ENCODE data around the gene TMEM98. TPM values are rescaled to one million over a fixed set of nuclear protein-coding genes. Genes with fewer than 3 reads are reported as not detected.

TMEM98 gene
- total RNA-seq (2014; rRNA removed; shearing (Covaris generic)) (not detected in 2 replicates), total RNA-seq (2022) (not detected in 2 replicates), Bru-seq, nascent RNA (not detected), BruChase-seq, experiment 1, labeled RNA remaining after a 6-hour chase (not detected), BruChase-seq, experiment 2, labeled RNA remaining after a 2-hour chase (not detected)
- long read RNA-seq = 0 reads

GRCh38 chr17:32927724-32928585 is at the start of gene TMEM98:
TSS of gene TMEM98 (plus strand) at chr17:32928153. CDS start at chr17:32931529, 3,376 bp downstream.
- Histone ChIP-seq H3K36me3 (ENCODE audit: insufficient read depth, low read length) (no peaks in the 10 kb centered on the region), H3K9me3 (ENCODE audit: low read length) (no peaks in the 10 kb centered on the region), H4K20me1 (ENCODE audit: insufficient read depth, low read length) (no peaks in the 10 kb centered on the region), H3K4me1 (ENCODE audit: insufficient read depth, low read length, poor library complexity, severe bottlenecking) (no peaks in the 10 kb centered on the region), H3K79me2 (ENCODE audit: insufficient read depth, low read depth, low read length) (no peaks in the 10 kb centered on the region), H3K4me3 (ENCODE audit: low read depth, low read length, poor library complexity, severe bottlenecking) (no peak within 1 kb of the TSS), H3K9me2 (ENCODE audit: insufficient read depth, low read length) (no peaks in the 10 kb centered on the region), H3K4me2 (ENCODE audit: low read length) (no peak within 1 kb of the TSS), H2AFZ (ENCODE audit: low read length) (no peak within 1 kb of the TSS), H3K27ac (ENCODE audit: low read depth, low read length, poor library complexity, severe bottlenecking) (no peak within 1 kb of the TSS)
- ChIA-PET CTCF (ENCODE audit: unreplicated experiment) (no interaction called here), POLR2A (no interaction called here)
- TF ChIP-seq CTCF (conservative IDR thresholded peaks at IDR 0.05; ENCODE audit: low read length) = no peak
- no peak for TF ChIP-seq EZH2phosphoT487 (IDR thresholded peaks at IDR 0.05; ENCODE audit: borderline replicate concordance, low read depth, low read length)
- intact Hi-C loops (cut with micrococcal nuclease; ENCODE audit: unreplicated experiment) = no loop called here
- DNase-seq (ENCODE audit: low spot score) = no peak
- BruUV-seq (replicated peaks) = no TSS peak

GRCh38 chr17:32878211-32878610 is 49.7 kb upstream of the TMEM98 start:
- intact Hi-C loops (cut with micrococcal nuclease; ENCODE audit: unreplicated experiment) = no loop called here
- CTCF ChIA-PET (ENCODE audit: unreplicated experiment) = no interaction called here
- no peak overlapping the region for H2AFZ ChIP-seq (ENCODE audit: low read length)
- no peaks in the 10 kb centered on the region for H3K4me1 ChIP-seq (ENCODE audit: insufficient read depth, low read length, poor library complexity, severe bottlenecking)
- H3K9me3 ChIP-seq (ENCODE audit: low read length) = no peaks in the 10 kb centered on the region
- DNase-seq (ENCODE audit: low spot score) = no peak
- H3K4me2 ChIP-seq (ENCODE audit: low read length) = no peak overlapping the region
- no peak for TF ChIP-seq CTCF (conservative IDR thresholded peaks at IDR 0.05; ENCODE audit: low read length)
- no peaks in the 10 kb centered on the region for H3K9me2 ChIP-seq (ENCODE audit: insufficient read depth, low read length)
- no peaks in the 10 kb centered on the region for H4K20me1 ChIP-seq (ENCODE audit: insufficient read depth, low read length)
- H3K4me3 ChIP-seq (ENCODE audit: low read depth, low read length, poor library complexity, severe bottlenecking) = no peak overlapping the region
- POLR2A ChIA-PET = no interaction called here
- no peaks in the 10 kb centered on the region for H3K36me3 ChIP-seq (ENCODE audit: insufficient read depth, low read length)
- H3K27ac ChIP-seq (ENCODE audit: low read depth, low read length, poor library complexity, severe bottlenecking) = no peak overlapping the region
- BruUV-seq (replicated peaks) = no TSS peak
- H3K79me2 ChIP-seq (ENCODE audit: insufficient read depth, low read depth, low read length) = no peaks in the 10 kb centered on the region

- Histone ChIP-seq H3K79me2 (ENCODE audit: insufficient read depth, low read depth, low read length) (no peaks in the 10 kb centered on the region), H3K4me1 (ENCODE audit: insufficient read depth, low read length, poor library complexity, severe bottlenecking) (no peaks in the 10 kb centered on the region), H2AFZ (ENCODE audit: low read length) (no peak overlapping the region), H3K27ac (ENCODE audit: low read depth, low read length, poor library complexity, severe bottlenecking) (no peak overlapping the region), H3K36me3 (ENCODE audit: insufficient read depth, low read length) (no peaks in the 10 kb centered on the region), H3K4me3 (ENCODE audit: low read depth, low read length, poor library complexity, severe bottlenecking) (no peak overlapping the region), H3K9me2 (ENCODE audit: insufficient read depth, low read length) (no peaks in the 10 kb centered on the region), H4K20me1 (ENCODE audit: insufficient read depth, low read length) (no peaks in the 10 kb centered on the region), H3K4me2 (ENCODE audit: low read length) (no peak overlapping the region), H3K9me3 (ENCODE audit: low read length) (no peaks in the 10 kb centered on the region)
- intact Hi-C loops (cut with micrococcal nuclease; ENCODE audit: unreplicated experiment) = no loop called here
- BruUV-seq (replicated peaks) = no TSS peak
- POLR2A ChIA-PET = no interaction called here
- no peak for DNase-seq (ENCODE audit: low spot score)
- TF ChIP-seq EZH2phosphoT487 (IDR thresholded peaks at IDR 0.05; ENCODE audit: borderline replicate concordance, low read depth, low read length) = no peak
- TF ChIP-seq CTCF (conservative IDR thresholded peaks at IDR 0.05; ENCODE audit: low read length) = no peak
- CTCF ChIA-PET (ENCODE audit: unreplicated experiment) = no interaction called here
These were observed 48.8 kb upstream of the TMEM98 start for GRCh38 chr17:32879134-32879533.

Measured in OCI-LY7 (cell line).